Stimulated activated CD4-positive, alpha-beta T cell treated with anti-CD3 and anti-CD28 coated beads, Interleukin-12 subunit alpha, Interleukin-12 subunit beta, amount 100 ng/mL, for 4 hours (primary cell): ENCODE data around the gene TRMT6.

ENCODE experiments used
- DNase-seq: peaks from one replicate; pipeline ENCODE4 v3.0.0-alpha.2; 2020

The TRMT6 gene

GRCh38 chr20:5945963-5946362 lies 4.4 kb downstream of the TRMT6 start:
- no peak for DNase-seq

- no peak for DNase-seq
These were observed 11.8 kb downstream of the TRMT6 start for GRCh38 chr20:5938456-5939029.

- DNase-seq: no peak
These were observed 14.1 kb downstream of the TRMT6 start for GRCh38 chr20:5936238-5936637.

- DNase-seq: no peak
These were observed 14.9 kb downstream of the TRMT6 start for GRCh38 chr20:5935384-5935783.

- DNase-seq: no peak
These were observed 16.4 kb downstream of the TRMT6 start for GRCh38 chr20:5933802-5934436.

GRCh38 chr20:5932796-5933195 lies 17.5 kb downstream of the TRMT6 start:
- DNase-seq: no peak

GRCh38 chr20:5931411-5931810 lies 18.9 kb downstream of the TRMT6 start:
- DNase-seq: no peak

- DNase-seq: no peak
These were observed 21.3 kb downstream of the TRMT6 start for GRCh38 chr20:5928836-5929715.

GRCh38 chr20:5927749-5928462 lies 22.4 kb downstream of the TRMT6 start:
- DNase-seq: no peak

- no peak for DNase-seq
These were observed 24.8 kb downstream of the TRMT6 start for GRCh38 chr20:5925551-5925950.

GRCh38 chr20:5923493-5923892 lies 26.8 kb downstream of the TRMT6 start:
- DNase-seq: no peak

GRCh38 chr20:5920581-5920980 lies 29.8 kb downstream of the TRMT6 start:
- no peak for DNase-seq

GRCh38 chr20:5919626-5920544 lies 30.4 kb downstream of the TRMT6 start:
- no peak for DNase-seq

GRCh38 chr20:5918856-5919625 lies 31.3 kb downstream of the TRMT6 start:
- no peak for DNase-seq

- DNase-seq: no peak
These were observed 35.5 kb downstream of the TRMT6 start for GRCh38 chr20:5914859-5915258.

GRCh38 chr20:5913166-5913565 lies 37.2 kb downstream of the TRMT6 start:
- DNase-seq: no peak

- DNase-seq: no peak
These were observed 40.1 kb downstream of the TRMT6 start for GRCh38 chr20:5910186-5910585.

- DNase-seq: no peak
These were observed 41.4 kb downstream of the TRMT6 start for GRCh38 chr20:5908981-5909380.

- no peak for DNase-seq
These were observed 49.4 kb downstream of the TRMT6 start for GRCh38 chr20:5900908-5901307.

GRCh38 chr20:5899444-5899843 lies 50.9 kb downstream of the TRMT6 start:
- DNase-seq: no peak

- DNase-seq: no peak
These were observed 54.7 kb downstream of the TRMT6 start for GRCh38 chr20:5895626-5896025.

- no peak for DNase-seq
These were observed 56.7 kb downstream of the TRMT6 start for GRCh38 chr20:5893621-5894020.
